Activated naive CD8-positive, alpha-beta T cell treated with anti-CD3 and anti-CD28 coated beads, Interleukin-2, amount 10 ng/mL, durations not matched to agents 7 days and 5 days (primary cell): Measurements from ENCODE around the gene LRG1. TPM values are rescaled to one million over a fixed set of nuclear protein-coding genes. Genes with fewer than 3 reads are reported as not detected.
"Not testable (repeated sequence)": the region's sequence is repeated elsewhere in the genome, so short reads cannot be mapped to it uniquely, and the experiment has no call there.

Experiments used
- ATAC-seq: fragments of 150-1000 bp; cut with Tn5 transposase; one replicate; pipeline ENCODE4 v1.10.0; 2021; ENCODE audit warnings: low read depth, moderate library complexity
- POLR2A ChIA-PET: fragments of 350-600 bp; sonication (Branson Sonifier 250); formaldehyde crosslinking; loops from one replicate; lab custom pipeline; 2021; ENCODE audit warnings: antibody characterized with exemption; lab: Charles Lee
- DNase-seq: peaks from one replicate; pipeline ENCODE4 v3.0.0; 2021
- H3K27ac Mint-ChIP-seq: one replicate; pipeline ENCODE4 v1.8.0; 2022; ENCODE audit warnings: mild to moderate bottlenecking, mixed read lengths
- H3K27me3 Mint-ChIP-seq: one replicate; pipeline ENCODE4 v1.8.0; 2022; ENCODE audit warnings: mild to moderate bottlenecking, moderate library complexity, mixed read lengths
- H3K36me3 Mint-ChIP-seq: one replicate; pipeline ENCODE4 v1.8.0; 2021; ENCODE audit warnings: mild to moderate bottlenecking, mixed read lengths
- H3K4me1 Mint-ChIP-seq: one replicate; pipeline ENCODE4 v1.8.0; 2021; ENCODE audit warnings: mixed read lengths
- H3K4me3 Mint-ChIP-seq: one replicate; pipeline ENCODE4 v1.8.0; 2022; ENCODE audit warnings: mild to moderate bottlenecking, moderate library complexity, mixed read lengths
- H3K9me3 Mint-ChIP-seq: one replicate; pipeline ENCODE4 v1.8.0; 2021; ENCODE audit warnings: mixed read lengths
- total RNA-seq, 2 experiments: library from RNA; stranded (reverse); gene quantifications; one replicate each; pipeline ENCODE4 v1.2.3, GENCODE V29; 2021

LRG1 gene
- total RNA-seq, 2 experiments from 2014 or later: not detected

DNA sequence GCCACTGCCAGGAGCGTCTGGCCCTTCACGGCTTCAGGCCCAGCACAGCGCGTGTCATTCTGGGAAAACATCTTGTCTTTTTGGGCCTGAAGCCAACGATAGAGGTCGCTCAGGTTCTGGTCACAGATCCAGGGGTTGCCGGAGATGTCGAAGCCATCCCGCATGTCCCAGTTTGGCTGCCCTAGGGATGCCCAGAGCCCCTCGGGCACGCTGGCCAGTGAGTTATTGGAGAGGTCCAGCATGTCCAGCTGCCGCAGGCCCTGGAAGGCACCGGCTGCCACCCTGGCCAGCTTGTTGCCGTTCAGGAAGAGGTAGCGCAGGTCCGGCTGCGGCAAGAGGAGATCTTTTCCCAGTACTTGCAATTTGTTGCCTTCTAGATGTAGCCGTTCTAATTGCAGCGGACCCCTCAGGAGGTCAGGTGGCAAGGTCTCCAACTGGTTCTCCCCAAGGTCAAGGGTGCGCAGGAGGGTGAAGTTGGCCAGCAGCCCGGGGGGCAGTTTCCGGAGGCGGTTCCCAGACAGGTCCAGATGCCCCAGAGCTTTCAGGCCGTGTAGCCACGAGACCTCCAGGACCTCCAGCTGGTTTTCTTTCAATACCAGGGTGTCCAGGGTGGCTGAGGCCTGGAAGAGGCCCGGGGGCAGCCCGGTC, 1.8 kb downstream of the LRG1 start:
- H3K27ac Mint-ChIP-seq: no peak overlapping the region
- peaks cover 2% of the 10 kb centered on the region for H3K9me3 Mint-ChIP-seq
- no peak overlapping the region for H3K4me3 Mint-ChIP-seq
- H3K27me3 Mint-ChIP-seq: peaks cover 17% of the 10 kb centered on the region
- peaks cover 3% of the 10 kb centered on the region for H3K36me3 Mint-ChIP-seq
- peaks cover 7% of the 10 kb centered on the region for H3K4me1 Mint-ChIP-seq
- no peak for DNase-seq
- no peak for ATAC-seq
- POLR2A ChIA-PET: interaction anchor here (0.6 kb wide), 1 partner anchor 541 kb away, joined by 3 read pairs; no protein-coding TSS in a partner anchor

DNA sequence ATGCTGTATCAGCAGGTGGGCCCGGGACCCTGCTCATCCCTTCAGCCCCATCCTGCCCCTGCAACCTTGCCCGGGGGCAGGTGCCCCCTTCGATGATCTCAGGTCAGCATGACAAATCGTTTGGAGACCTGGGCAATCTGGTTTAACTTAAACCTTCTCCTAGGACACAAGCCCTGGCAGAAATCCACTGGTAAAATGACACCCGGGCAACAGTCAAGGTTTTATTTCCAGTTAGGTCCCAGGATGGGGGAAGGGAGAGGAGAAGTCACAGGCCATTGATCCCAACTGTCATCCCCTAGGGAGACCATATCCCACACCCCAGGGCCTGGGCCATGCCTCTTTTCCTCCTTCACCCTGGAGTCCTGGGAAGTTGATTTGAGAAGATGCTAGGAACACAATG, 3.0 kb downstream of the LRG1 start:
- no peak overlapping the region for H3K27ac Mint-ChIP-seq
- peaks cover 17% of the 10 kb centered on the region for H3K27me3 Mint-ChIP-seq
- no peak for DNase-seq
- POLR2A ChIA-PET: no interaction called here
- peaks cover 2% of the 10 kb centered on the region for H3K9me3 Mint-ChIP-seq
- no peak overlapping the region for H3K4me3 Mint-ChIP-seq
- no peak for ATAC-seq
- peaks cover 7% of the 10 kb centered on the region for H3K4me1 Mint-ChIP-seq
- H3K36me3 Mint-ChIP-seq: peaks cover 3% of the 10 kb centered on the region

DNA sequence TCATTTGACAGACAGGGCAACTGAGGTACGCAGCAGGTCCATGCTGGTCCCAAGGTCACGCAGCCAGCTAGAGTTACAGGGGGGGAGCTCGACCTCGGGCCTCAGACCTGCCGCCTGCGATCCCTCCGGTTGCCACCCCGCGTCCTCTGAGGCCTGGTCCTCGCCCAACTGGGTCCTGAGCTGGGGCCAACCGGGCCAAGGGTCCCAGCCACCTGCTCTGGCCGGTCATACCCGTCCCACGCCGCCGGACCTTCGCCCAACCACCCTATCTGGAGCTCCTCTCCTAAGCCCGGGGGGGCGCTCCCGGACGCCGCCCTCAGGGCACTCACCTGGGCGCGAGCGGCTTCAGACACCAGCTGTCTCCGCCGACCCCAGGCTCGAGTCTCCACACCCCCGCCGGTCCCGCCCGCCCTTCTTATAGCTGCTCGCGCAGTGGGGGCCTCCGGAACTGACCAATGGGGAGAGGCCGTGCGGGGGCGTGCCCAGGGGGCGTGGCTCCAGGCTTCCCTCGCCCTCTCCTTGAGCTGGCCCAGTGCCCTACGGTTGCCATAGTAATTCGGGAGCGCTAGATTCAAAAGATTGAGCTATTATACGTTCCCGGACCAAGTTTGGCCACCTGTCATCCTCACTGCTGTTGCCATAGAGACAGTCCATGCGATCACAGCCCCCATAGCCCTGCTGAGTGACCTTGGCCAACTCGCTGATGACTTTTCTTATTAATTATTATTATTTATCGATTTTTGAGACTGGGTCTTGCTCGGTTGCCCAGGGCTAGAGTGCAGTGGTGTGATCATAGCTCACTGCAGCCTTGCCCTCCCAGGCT, 4.8 kb downstream of the LRG1 start, which contains the start of gene PLIN5:
TSS of gene PLIN5 (minus strand) at position 389 of the 823 bp plus-strand sequence. CDS start 1,150 bp downstream, outside the sequence.
- Mint-ChIP-seq H3K4me1 (peaks cover 5% of the 10 kb centered on the region), H3K36me3 (no peaks in the 10 kb centered on the region), H3K4me3 (no peak within 1 kb of the TSS), H3K9me3 (no peaks in the 10 kb centered on the region), H3K27me3 (peaks cover 17% of the 10 kb centered on the region), H3K27ac (no peak within 1 kb of the TSS)
- DNase-seq (peak; percentile 47), ATAC-seq (peak; percentile 46)
- POLR2A ChIA-PET: interaction anchor here (1.3 kb wide), 1 partner anchor 63 kb away, joined by 6 read pairs; the partner anchor contains the start of gene HDGFL2

DNA sequence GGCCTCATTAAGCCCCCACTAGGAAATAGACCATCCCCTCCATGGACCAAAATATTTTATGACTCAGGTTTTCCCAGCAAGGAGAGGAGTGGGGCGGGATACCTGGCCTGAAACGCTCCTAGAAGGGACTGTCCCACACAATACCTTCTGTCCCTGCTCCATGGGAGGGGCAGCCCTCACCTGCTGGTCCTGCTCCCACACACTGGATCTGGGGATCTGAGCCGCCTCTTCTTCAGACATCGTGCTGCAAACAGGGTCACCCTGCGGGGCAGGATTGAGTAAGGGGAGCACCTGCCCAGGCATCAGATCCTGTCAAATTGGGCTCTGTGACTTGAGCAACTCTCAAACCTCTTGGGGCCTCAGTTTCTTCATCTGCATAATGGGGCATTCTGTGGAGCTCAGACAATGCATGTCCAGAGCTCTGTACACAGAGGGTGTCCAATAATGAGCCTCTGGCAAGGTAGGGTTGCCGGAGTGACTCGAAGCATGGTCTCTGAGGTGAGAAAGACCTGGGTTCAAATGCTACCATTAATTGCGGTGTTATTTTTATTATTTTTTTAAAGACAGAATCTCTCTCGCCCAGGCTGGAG, 5.9 kb downstream of the LRG1 start:
- DNase-seq (no peak), ATAC-seq (no peak)
- Mint-ChIP-seq H3K4me1 (peaks cover 2% of the 10 kb centered on the region), H3K9me3 (no peaks in the 10 kb centered on the region), H3K4me3 (no peak overlapping the region), H3K27ac (no peak overlapping the region), H3K27me3 (peaks cover 16% of the 10 kb centered on the region), H3K36me3 (no peaks in the 10 kb centered on the region)
- POLR2A ChIA-PET: interaction anchor here (1.3 kb wide), 1 partner anchor 62 kb away, joined by 6 read pairs; the partner anchor contains the start of gene HDGFL2

DNA sequence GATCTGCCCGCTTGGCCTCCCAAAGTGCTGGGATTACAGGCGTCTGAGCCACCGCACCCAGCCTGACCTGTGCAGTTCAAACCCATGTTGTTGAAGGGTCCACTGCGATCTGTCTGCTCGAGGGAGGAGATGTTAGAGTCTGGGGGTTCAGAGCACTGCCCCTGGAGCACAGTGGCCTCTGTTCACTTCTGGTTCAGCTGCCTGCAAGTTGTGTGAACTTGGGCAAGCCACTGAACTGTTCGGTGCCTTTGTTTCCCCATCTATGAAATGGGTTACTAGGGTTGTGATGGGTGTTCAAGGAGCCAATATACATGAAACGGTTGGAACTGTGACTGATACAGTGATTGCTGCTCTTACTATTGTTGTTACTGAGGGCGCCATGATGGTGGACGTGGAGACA, 6.5 kb downstream of the LRG1 start:
- peaks cover 2% of the 10 kb centered on the region for H3K4me1 Mint-ChIP-seq
- H3K4me3 Mint-ChIP-seq: no peak overlapping the region
- ATAC-seq (no peak), DNase-seq (no peak)
- peaks cover 16% of the 10 kb centered on the region for H3K27me3 Mint-ChIP-seq
- H3K36me3 Mint-ChIP-seq: no peaks in the 10 kb centered on the region
- H3K9me3 Mint-ChIP-seq: no peaks in the 10 kb centered on the region
- POLR2A ChIA-PET: no interaction called here
- H3K27ac Mint-ChIP-seq: no peak overlapping the region

DNA sequence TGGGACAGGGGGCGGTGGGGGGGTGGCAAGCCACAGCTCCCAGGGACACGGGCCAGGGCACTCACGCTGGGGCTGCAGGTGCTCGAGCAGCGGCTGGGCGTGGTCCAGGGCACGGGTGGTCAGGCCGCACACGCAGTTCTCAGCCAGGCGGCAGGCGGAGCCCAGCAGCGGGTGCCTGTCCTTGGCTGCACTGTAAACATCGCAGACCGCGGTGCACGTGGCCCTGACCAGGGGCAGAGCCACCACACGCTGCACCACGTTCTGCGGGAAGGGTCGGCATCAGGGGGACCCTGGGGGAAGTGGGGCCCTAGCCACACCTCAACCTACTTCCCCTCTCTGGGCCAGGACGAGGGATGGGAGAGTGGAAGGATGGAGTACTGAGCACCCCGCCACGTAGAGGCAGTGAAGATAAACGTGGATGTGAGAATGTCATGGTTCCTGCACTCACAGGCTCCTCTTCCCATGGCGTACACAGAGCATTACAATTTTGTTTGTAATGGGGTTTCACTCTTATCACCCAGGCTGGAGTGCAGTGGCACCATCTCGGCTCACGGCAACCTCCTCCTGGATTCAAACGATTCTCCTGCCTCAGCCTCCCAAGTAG, 8.2 kb downstream of the LRG1 start:
- Mint-ChIP-seq H3K4me1 (peaks cover 2% of the 10 kb centered on the region), H3K36me3 (no peaks in the 10 kb centered on the region), H3K4me3 (no peak overlapping the region), H3K9me3 (no peaks in the 10 kb centered on the region), H3K27me3 (peaks cover 12% of the 10 kb centered on the region), H3K27ac (no peak overlapping the region)
- POLR2A ChIA-PET: no interaction called here
- ATAC-seq (no peak), DNase-seq (no peak)

DNA sequence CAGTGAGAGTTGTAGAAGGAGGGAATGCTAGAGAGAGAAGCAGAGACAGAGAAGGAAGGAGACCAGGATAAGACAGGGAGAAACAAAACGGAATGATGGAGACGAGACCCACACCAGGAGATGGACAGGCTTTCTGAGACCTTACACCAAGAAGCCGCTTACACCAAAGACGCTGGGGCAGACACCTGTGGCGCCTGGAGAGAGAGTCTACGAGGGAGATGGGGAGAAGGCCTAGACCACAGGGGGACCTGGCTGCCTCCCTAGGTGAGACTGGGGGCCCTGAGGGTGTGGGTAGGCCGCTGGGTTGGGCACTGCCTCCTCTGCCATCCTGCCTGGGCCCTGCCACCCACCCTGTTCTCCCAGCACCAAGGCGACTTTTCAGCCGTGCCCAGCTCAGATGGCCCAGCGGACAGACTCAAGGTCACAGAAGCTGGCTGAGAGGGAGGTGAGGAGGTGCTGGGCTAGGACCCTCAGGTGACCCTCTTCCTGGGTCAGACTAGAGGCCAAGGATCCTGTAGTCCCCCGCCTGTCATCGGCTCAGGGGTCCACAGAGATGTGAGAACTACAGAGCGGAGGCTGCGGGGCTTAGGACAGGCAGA, 9.8 kb downstream of the LRG1 start:
- Mint-ChIP-seq H3K9me3 (no peaks in the 10 kb centered on the region), H3K4me1 (peaks cover 2% of the 10 kb centered on the region), H3K27me3 (peaks cover 2% of the 10 kb centered on the region), H3K27ac (no peak overlapping the region), H3K36me3 (no peaks in the 10 kb centered on the region), H3K4me3 (no peak overlapping the region)
- POLR2A ChIA-PET: no interaction called here
- ATAC-seq: no peak
- no peak for DNase-seq

DNA sequence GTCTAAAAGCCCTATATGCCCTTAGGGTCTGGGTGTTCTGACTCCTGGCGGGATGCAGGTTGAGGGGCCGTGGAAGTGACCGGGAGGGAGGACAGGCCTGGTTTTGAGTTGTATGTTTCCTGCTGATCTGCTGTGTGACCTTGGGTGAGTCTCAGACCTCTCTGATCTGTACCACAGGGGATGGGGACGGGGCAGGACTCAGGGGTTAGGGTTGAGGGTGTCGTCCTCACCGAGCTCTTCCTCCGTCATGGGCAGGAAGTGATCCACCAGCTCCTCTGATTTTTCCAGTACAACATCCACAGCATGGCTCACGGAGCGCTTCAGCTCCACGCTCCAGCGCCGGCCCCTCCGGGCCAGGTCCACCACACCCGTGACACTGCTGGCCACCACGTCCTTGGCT, 11.0 kb downstream of the LRG1 start:
- POLR2A ChIA-PET: interaction anchor here (0.5 to 0.6 kb wide), 2 partner anchors 225 to 539 kb away, joined by 3 to 5 read pairs; partner anchors contain the start of gene FSD1
- DNase-seq (no peak), ATAC-seq (no peak)
- no peaks in the 10 kb centered on the region for H3K36me3 Mint-ChIP-seq
- no peaks in the 10 kb centered on the region for H3K9me3 Mint-ChIP-seq
- H3K4me3 Mint-ChIP-seq: no peak overlapping the region
- no peaks in the 10 kb centered on the region for H3K27me3 Mint-ChIP-seq
- peaks cover 2% of the 10 kb centered on the region for H3K4me1 Mint-ChIP-seq
- H3K27ac Mint-ChIP-seq: no peak overlapping the region

DNA sequence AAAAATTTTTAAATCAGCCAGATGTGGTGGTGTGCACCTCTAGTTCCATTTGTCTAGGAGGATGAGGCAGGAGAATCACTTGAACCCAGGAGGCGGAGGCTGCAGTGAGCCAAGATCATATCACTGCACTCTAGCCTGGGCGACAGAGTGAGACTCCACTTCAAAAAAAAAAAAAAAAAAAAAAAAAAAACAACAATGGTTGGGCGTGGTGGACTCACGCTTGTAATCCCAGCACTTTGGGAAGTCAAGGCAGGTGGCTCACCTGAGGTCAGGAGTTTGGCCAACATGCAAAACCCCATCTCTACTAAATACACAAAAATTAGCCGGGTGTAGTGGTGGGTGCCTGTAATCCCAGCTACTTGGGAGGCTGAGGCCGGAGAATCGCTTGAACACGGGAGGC, 12.5 kb downstream of the LRG1 start:
- POLR2A ChIA-PET, DNase-seq, H3K9me3 Mint-ChIP-seq, H3K36me3 Mint-ChIP-seq, H3K4me3 Mint-ChIP-seq, H3K4me1 Mint-ChIP-seq, H3K27ac Mint-ChIP-seq, H3K27me3 Mint-ChIP-seq, ATAC-seq: not testable (repeated sequence)

DNA sequence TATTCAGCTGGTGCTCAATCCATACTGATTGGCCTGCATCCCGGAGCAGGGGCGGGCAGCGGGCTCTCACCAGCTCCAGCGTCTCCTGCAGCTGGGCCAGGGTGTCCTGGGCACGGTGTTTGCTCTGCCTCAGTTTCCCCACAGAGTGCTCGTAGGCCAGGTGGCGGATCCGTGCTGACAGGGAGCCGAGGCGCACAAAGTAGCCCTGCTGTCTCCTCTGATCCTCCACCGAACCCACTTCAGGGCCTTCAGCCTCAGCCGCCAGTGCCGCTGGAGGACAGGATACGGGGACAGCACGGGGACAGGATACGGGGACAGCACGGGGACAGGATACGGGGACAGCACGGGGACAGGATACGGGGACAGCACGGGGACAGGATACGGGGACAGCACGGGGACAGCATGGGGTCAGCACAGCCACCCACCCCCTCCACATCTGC, 14.3 kb downstream of the LRG1 start:
- DNase-seq: no peak
- no peaks in the 10 kb centered on the region for H3K36me3 Mint-ChIP-seq
- POLR2A ChIA-PET: interaction anchor here (0.6 to 1.3 kb wide), 2 partner anchors 33 to 54 kb away, joined by 3 to 4 read pairs; no protein-coding TSS in a partner anchor
- no peaks in the 10 kb centered on the region for H3K27me3 Mint-ChIP-seq
- H3K9me3 Mint-ChIP-seq: no peaks in the 10 kb centered on the region
- ATAC-seq: no peak
- H3K27ac Mint-ChIP-seq: no peak overlapping the region
- H3K4me3 Mint-ChIP-seq: no peak overlapping the region
- peaks cover 2% of the 10 kb centered on the region for H3K4me1 Mint-ChIP-seq

DNA sequence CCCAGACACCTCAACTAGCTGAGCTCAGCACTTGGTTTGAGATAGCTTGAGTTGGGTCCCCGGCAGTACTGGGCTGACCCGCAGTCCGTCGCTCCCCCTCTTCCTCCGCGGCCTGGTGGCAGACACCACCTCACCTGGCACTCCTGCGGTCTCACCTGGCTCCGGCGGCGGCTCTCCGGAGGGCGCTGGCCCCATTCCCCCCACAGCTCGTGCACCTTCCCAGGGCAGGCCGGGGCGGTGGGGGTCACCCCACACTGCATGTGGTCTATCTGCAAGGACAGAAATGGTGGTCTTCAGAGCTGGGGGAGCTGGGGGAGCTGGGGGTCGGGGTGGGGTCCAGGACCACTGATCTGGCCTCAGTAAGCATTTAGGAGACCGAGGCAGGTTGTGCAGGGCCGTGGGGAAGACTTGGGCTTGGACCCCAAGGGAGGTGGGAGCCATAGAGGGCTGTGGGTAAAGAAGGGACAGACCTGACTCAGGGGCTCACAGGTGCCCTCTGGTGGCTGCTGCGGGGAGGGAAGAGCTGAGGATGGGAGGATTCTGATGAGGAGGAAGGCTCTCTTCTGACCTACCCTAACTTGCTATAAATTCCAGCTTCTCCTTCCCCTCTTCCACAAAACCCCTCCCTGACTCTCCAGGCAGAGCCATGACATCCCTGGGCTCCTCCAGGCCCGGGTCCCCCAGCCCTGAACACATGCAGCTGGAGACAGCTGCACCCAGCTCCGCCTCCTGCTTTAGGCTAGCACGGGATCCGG, 14.9 kb downstream of the LRG1 start:
- Mint-ChIP-seq H3K4me3 (no peak overlapping the region), H3K4me1 (peaks cover 2% of the 10 kb centered on the region)
- peak; percentile 74 for ATAC-seq

More for the DNA sequence above, 14.9 kb downstream of the LRG1 start:
- Mint-ChIP-seq H3K36me3 (no peaks in the 10 kb centered on the region), H3K27me3 (no peaks in the 10 kb centered on the region), H3K27ac (no peak overlapping the region), H3K9me3 (no peaks in the 10 kb centered on the region)
- POLR2A ChIA-PET: interaction anchor here (0.6 to 1.3 kb wide), 2 partner anchors 34 to 54 kb away, joined by 3 to 4 read pairs; no protein-coding TSS in a partner anchor
- peak; percentile 80 for DNase-seq
